ENCODE results near the gene INSIG1. TPM values are rescaled to one million over a fixed set of nuclear protein-coding genes. Genes with fewer than 3 reads are reported as not detected.

Gene INSIG1
- total RNA-seq, 1 experiment from 2014 or later = 54.7 TPM

GRCh38 chr7:155289949-155290501 lies 7.7 kb upstream of the INSIG1 start:
- no peaks in the 10 kb centered on the region for H3K9me3 ChIP-seq (ENCODE audit: control insufficient read depth in 1 of 2, insufficient read depth in 1 of 2, low read depth in 1 of 2, low read length in 2 of 2)
- TF ChIP-seq ZBTB33 (IDR thresholded peaks at IDR 0.05; ENCODE audit: extremely low read depth, insufficient replicate concordance, low read length) (no peak), CTCF (IDR thresholded peaks at IDR 0.05 in 2 of 3, conservative IDR thresholded peaks at IDR 0.05 in 1 of 3; ENCODE audit: borderline replicate concordance in 1 of 3, insufficient read depth in 1 of 3, low read depth in 2 of 3, low read length in 2 of 3) (no peak)
- no peak overlapping the region for H3K27ac ChIP-seq (ENCODE audit: low read depth, low read length)
- peaks cover 3% of the 10 kb centered on the region; the same call in 1 of the 2 replicates for H3K27me3 ChIP-seq (ENCODE audit: insufficient read depth, low read length)
- ChIA-PET POLR2A (no interaction called here), CTCF (no interaction called here), RAD21 (ENCODE audit: low non-redundant PET in 1 of 2, low total read pairs in 2 of 2, uncharacterized antibody in 2 of 2, unreplicated experiment in 2 of 2) (no interaction called here)
- no peak overlapping the region for H3K4me3 ChIP-seq (replicated peaks in 1 of 2; ENCODE audit: low read depth in 1 of 2, low read length in 2 of 2)
- no peaks in the 10 kb centered on the region for H3K36me3 ChIP-seq (ENCODE audit: control insufficient read depth in 1 of 2, insufficient read depth in 2 of 2, low read length in 2 of 2)
- no TSS peak for BruUV-seq (replicated peaks)
- ATAC-seq (no peak), DNase-seq (ENCODE audit: low read depth, low spot score) (no peak)
- no peak overlapping the region for H3K9ac ChIP-seq (ENCODE audit: low read length)
- H3K9me2 ChIP-seq (ENCODE audit: insufficient read depth) = no peaks in the 10 kb centered on the region
- intact Hi-C loops (cut with micrococcal nuclease) = no loop called here
- peaks cover 12 to 22% of the 10 kb centered on the region in 2 experiments; a peak in 3 of 4 replicates for H3K4me1 ChIP-seq (ENCODE audit: control insufficient read depth in 1 of 2, insufficient read depth in 2 of 2, low read length in 2 of 2)
- peak overlapping the region; percentile 61; the same call in 1 of the 2 replicates for H3K4me2 ChIP-seq (ENCODE audit: low read length)
- H2AFZ ChIP-seq (ENCODE audit: low read depth, low read length, poor library complexity, severe bottlenecking) = no peak overlapping the region
- H3K79me2 ChIP-seq (ENCODE audit: insufficient read depth, low read length) = no peaks in the 10 kb centered on the region
- H4K20me1 ChIP-seq (ENCODE audit: insufficient read depth) = no peaks in the 10 kb centered on the region

GRCh38 chr7:155291045-155291530 lies 6.6 kb upstream of the INSIG1 start:
- ChIA-PET RAD21 (ENCODE audit: low non-redundant PET in 1 of 2, low total read pairs in 2 of 2, uncharacterized antibody in 2 of 2, unreplicated experiment in 2 of 2) (no interaction called here), POLR2A (no interaction called here), CTCF (no interaction called here)
- Histone ChIP-seq H3K4me3 (replicated peaks in 1 of 2; ENCODE audit: low read depth in 1 of 2, low read length in 2 of 2) (0 out of 4 replicates have a peak overlapping the region, but pooled peaks of 1 of the 2 experiments have one; percentile 4), H3K9ac (ENCODE audit: low read length) (no peak overlapping the region), H3K9me3 (ENCODE audit: control insufficient read depth in 1 of 2, insufficient read depth in 1 of 2, low read depth in 1 of 2, low read length in 2 of 2) (no peaks in the 10 kb centered on the region), H3K27me3 (ENCODE audit: insufficient read depth, low read length) (no peaks in the 10 kb centered on the region), H3K4me2 (ENCODE audit: low read length) (peak overlapping the region; percentile 61), H3K79me2 (ENCODE audit: insufficient read depth, low read length) (no peaks in the 10 kb centered on the region), H3K9me2 (ENCODE audit: insufficient read depth) (no peaks in the 10 kb centered on the region), H3K27ac (ENCODE audit: low read depth, low read length) (0 out of 2 replicates have a peak overlapping the region, but pooled peaks have one; percentile 1), H2AFZ (ENCODE audit: low read depth, low read length, poor library complexity, severe bottlenecking) (peak overlapping the region; percentile 67), H3K36me3 (ENCODE audit: control insufficient read depth in 1 of 2, insufficient read depth in 2 of 2, low read length in 2 of 2) (no peaks in the 10 kb centered on the region), H4K20me1 (ENCODE audit: insufficient read depth) (no peaks in the 10 kb centered on the region), H3K4me1 (ENCODE audit: control insufficient read depth in 1 of 2, insufficient read depth in 2 of 2, low read length in 2 of 2) (peaks cover 20 to 31% of the 10 kb centered on the region in 2 experiments)
- ATAC-seq (peak; percentile 95), DNase-seq (ENCODE audit: low read depth, low spot score) (peak; percentile 80)
- BruUV-seq (replicated peaks) = no TSS peak
- intact Hi-C loops (cut with micrococcal nuclease) = no loop called here
- TF ChIP-seq FOSL1 (IDR thresholded peaks at IDR 0.05; ENCODE audit: low read depth) = no peak
- no peak for TF ChIP-seq REST (IDR thresholded peaks at IDR 0.05; ENCODE audit: low read depth)
- TF ChIP-seq ZNF274 (IDR thresholded peaks at IDR 0.05; ENCODE audit: low read depth, low read length) = no peak
- no peak for TF ChIP-seq CTCF (IDR thresholded peaks at IDR 0.05 in 2 of 3, conservative IDR thresholded peaks at IDR 0.05 in 1 of 3; ENCODE audit: borderline replicate concordance in 1 of 3, insufficient read depth in 1 of 3, low read depth in 2 of 3, low read length in 2 of 3)
- no peak for TF ChIP-seq SIN3A (IDR thresholded peaks at IDR 0.05; ENCODE audit: low read depth)

All from HCT116 (cell line).